Stimulated activated CD4-positive, alpha-beta T cell treated with anti-CD3 and anti-CD28 coated beads, TNF-alpha, amount 100 ng/mL, for 24 hours (primary cell): Measurements from ENCODE around the gene DCAF5.
A peak's percentile ranks its signal among the peaks of the same experiment; 100 is the strongest.

ENCODE experiments used
- DNase-seq, 3 experiments: peaks; one replicate each; pipeline ENCODE4 v3.0.0-alpha.2; 2020; ENCODE audit warnings: low read depth in 3 of 3

Gene DCAF5

GRCh38 chr14:69141550-69141949, 11.4 kb downstream of the DCAF5 start:
- no peak for DNase-seq

GRCh38 chr14:69139743-69140142, 13.2 kb downstream of the DCAF5 start:
- DNase-seq, result no peak

GRCh38 chr14:69137843-69138535, 14.9 kb downstream of the DCAF5 start:
- DNase-seq, result no peak

GRCh38 chr14:69137416-69137815, 15.5 kb downstream of the DCAF5 start:
- no peak for DNase-seq

GRCh38 chr14:69135133-69135532, 17.8 kb downstream of the DCAF5 start:
- DNase-seq, result no peak

GRCh38 chr14:69133206-69134125, 19.5 kb downstream of the DCAF5 start:
- DNase-seq, result peak in 1 of 3 experiments; percentile 7

- no peak for DNase-seq
Observed at GRCh38 chr14:69132513-69133181, 20.3 kb downstream of the DCAF5 start.

GRCh38 chr14:69131176-69131575, 21.7 kb downstream of the DCAF5 start:
- DNase-seq, result no peak

- peak; percentile 56 to 64 (median 59) for DNase-seq
Observed at GRCh38 chr14:69129264-69129880, 23.5 kb downstream of the DCAF5 start.

- DNase-seq, result no peak
Observed at GRCh38 chr14:69118305-69118704, 34.6 kb downstream of the DCAF5 start.

- DNase-seq, result no peak
Observed at GRCh38 chr14:69117020-69117767, 35.7 kb downstream of the DCAF5 start.

- no peak for DNase-seq
Observed at GRCh38 chr14:69115407-69116185, 37.3 kb downstream of the DCAF5 start.

GRCh38 chr14:69114763-69115162, 38.2 kb downstream of the DCAF5 start:
- DNase-seq, result no peak

- DNase-seq, result no peak
Observed at GRCh38 chr14:69108358-69108757, 44.6 kb downstream of the DCAF5 start.

- DNase-seq, result peak in 2 of 3 experiments; percentile 1 to 9
Observed at GRCh38 chr14:69107407-69108003, 45.4 kb downstream of the DCAF5 start.

- DNase-seq, result no peak
Observed at GRCh38 chr14:69106451-69106850, 46.5 kb downstream of the DCAF5 start.

- DNase-seq, result no peak
Observed at GRCh38 chr14:69105326-69105725, 47.6 kb downstream of the DCAF5 start.

- no peak for DNase-seq
Observed at GRCh38 chr14:69101331-69101826, 51.5 kb downstream of the DCAF5 start.

GRCh38 chr14:69097974-69098373, 54.9 kb downstream of the DCAF5 start:
- DNase-seq, result no peak
